Myocyte (in vitro differentiated cells): ENCODE data around the gene NGEF. TPM values are rescaled to one million over a fixed set of nuclear protein-coding genes. Genes with fewer than 3 reads are reported as not detected.
"Not testable (repeated sequence)": the region's sequence is repeated elsewhere in the genome, so short reads cannot be mapped to it uniquely, and the experiment has no call there.

ENCODE experiments used
- DNase-seq: peaks from one replicate; pipeline ENCODE4 v3.0.0-alpha.2; 2012; ENCODE audit warnings: low read depth
- total RNA-seq: library from RNA; depleted of rRNA; stranded (reverse); fragments of >200 nt; gene quantifications from 2 replicates; pipeline ENCODE4 v1.2.3, GENCODE V29; 2014

NGEF gene
- total RNA-seq, 1 donor from 2014 or later = 0.19 TPM

- DNase-seq = no peak
Measured at GRCh38 chr2:233023007-233023760, 10.1 kb upstream of the NGEF start.

- no peak for DNase-seq
Measured at GRCh38 chr2:233022561-233022960, 9.5 kb upstream of the NGEF start.

- no peak for DNase-seq
Measured at GRCh38 chr2:233021771-233022170, 8.7 kb upstream of the NGEF start.

- no peak for DNase-seq
Measured at GRCh38 chr2:233020454-233020853, 7.4 kb upstream of the NGEF start.

GRCh38 chr2:233019610-233020009, 6.6 kb upstream of the NGEF start:
- not testable (repeated sequence) for DNase-seq

GRCh38 chr2:233017947-233018346, 4.9 kb upstream of the NGEF start:
- DNase-seq = no peak

GRCh38 chr2:233015019-233015645, 2.1 kb upstream of the NGEF start:
- DNase-seq = no peak

- DNase-seq = no peak
Measured at GRCh38 chr2:233013650-233014049, 594 bp upstream of the NGEF start.

GRCh38 chr2:233012301-233012971, 620 bp downstream of the NGEF start:
- DNase-seq = no peak

GRCh38 chr2:233011702-233012131, 1.3 kb downstream of the NGEF start:
- no peak for DNase-seq

- DNase-seq = no peak
Measured at GRCh38 chr2:233011268-233011650, 1.8 kb downstream of the NGEF start.

- DNase-seq = no peak
Measured at GRCh38 chr2:233010569-233011267, 2.3 kb downstream of the NGEF start.

- no peak for DNase-seq
Measured at GRCh38 chr2:233009661-233010060, 3.4 kb downstream of the NGEF start.

GRCh38 chr2:233007739-233008138, 5.3 kb downstream of the NGEF start:
- DNase-seq = no peak

GRCh38 chr2:233007270-233007669, 5.8 kb downstream of the NGEF start:
- no peak for DNase-seq

GRCh38 chr2:233006648-233007047, 6.4 kb downstream of the NGEF start:
- DNase-seq = no peak

- no peak for DNase-seq
Measured at GRCh38 chr2:233005096-233005495, 8.0 kb downstream of the NGEF start.

GRCh38 chr2:233003658-233004555, 9.1 kb downstream of the NGEF start:
- DNase-seq = no peak

GRCh38 chr2:233002829-233003657, 10.0 kb downstream of the NGEF start:
- DNase-seq = no peak
